HL-60 (cell line): ENCODE measurements around the gene ULBP1.

ENCODE experiments used
- DNase-seq, 2 experiments: peaks; one replicate each; pipeline ENCODE4 v3.0.0-alpha.2; 2010 to 2020; ENCODE audit warnings: low read depth in 1 of 2, low spot score in 1 of 2
- H3K27ac ChIP-seq: fragments of 250-450 bp; sonication (Bioruptor Pico); replicated peaks from 2 replicates; pipeline ENCODE4 v1.5.1; 2020; ENCODE audit warnings: mild to moderate bottlenecking, moderate library complexity
- H3K27me3 ChIP-seq: fragments of 250-450 bp; sonication (Bioruptor Pico); 2 replicates; pipeline ENCODE4 v1.5.1; 2021; ENCODE audit warnings: mild to moderate bottlenecking, moderate library complexity; ENCODE audit not compliant: insufficient read depth, poor library complexity, severe bottlenecking
- H3K4me3 ChIP-seq: replicated peaks from 2 replicates; pipeline ENCODE4 v1.5.1; 2011; ENCODE audit warnings: mild to moderate bottlenecking, control low read depth, low read length; ENCODE audit not compliant: insufficient read depth
- GABPA ChIP-seq: IDR thresholded peaks from 2 replicates; pipeline ENCODE4 v1.6.1; 2012; ENCODE audit warnings: low read depth
- POLR2AphosphoS5 ChIP-seq: IDR thresholded peaks from 2 replicates; pipeline ENCODE4 v1.6.1; 2012; ENCODE audit warnings: low read depth
- SPI1 ChIP-seq: IDR thresholded peaks from 2 replicates; pipeline ENCODE4 v1.6.1; 2012; ENCODE audit warnings: low read depth, mild to moderate bottlenecking, borderline replicate concordance
- TF ChIP-seq, protein P1 (sequence below): IDR thresholded peaks from 2 replicates; pipeline ENCODE4 v1.6.1; 2012; ENCODE audit warnings: low read depth; ENCODE audit not compliant: insufficient replicate concordance
- TF ChIP-seq, protein P2 (sequence below): IDR thresholded peaks from one replicate; pipeline ENCODE4 v1.5.1; 2011; ENCODE audit warnings: low read length, control low read depth, inconsistent platforms; ENCODE audit not compliant: insufficient read depth

The ULBP1 gene

DNA sequence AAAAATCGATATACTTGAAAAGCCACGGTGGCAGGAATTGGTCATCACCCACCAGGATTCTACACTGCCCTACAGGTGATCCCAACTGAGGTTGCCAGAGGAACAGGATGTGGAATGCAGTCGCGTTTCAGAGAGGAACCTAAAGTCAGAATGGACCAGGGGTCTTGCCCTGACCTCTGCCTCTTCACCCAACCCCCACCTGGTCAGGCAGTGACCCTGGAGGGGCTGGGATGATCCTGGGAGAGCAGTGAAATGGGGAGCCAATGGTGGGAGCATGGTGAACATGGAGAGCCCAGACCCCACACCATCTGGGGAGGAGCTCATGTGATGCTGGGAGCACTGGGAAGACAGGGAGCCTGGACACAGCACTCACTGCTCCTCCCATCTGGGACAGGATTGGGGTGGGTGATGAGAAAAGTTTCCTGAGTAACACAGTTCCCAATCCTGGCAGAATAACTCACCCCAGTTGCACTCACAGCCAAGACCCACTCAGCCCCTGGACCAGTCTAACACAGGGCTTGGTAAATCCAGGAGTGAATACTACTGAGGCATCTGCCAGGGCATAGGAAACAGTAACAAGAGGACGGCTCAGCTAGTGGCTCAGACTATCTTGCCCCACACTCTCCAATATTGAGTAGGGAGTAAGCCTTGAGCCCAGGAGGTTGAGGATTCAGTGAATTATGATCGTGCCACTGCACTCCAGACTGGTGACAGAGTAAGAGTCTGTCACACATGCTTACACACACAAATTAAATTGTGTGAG is 23.7 kb upstream of the ULBP1 start:
- TF ChIP-seq SPI1 (no peak), POLR2AphosphoS5 (no peak), GABPA (no peak)
- TF ChIP-seq, protein P1, sequence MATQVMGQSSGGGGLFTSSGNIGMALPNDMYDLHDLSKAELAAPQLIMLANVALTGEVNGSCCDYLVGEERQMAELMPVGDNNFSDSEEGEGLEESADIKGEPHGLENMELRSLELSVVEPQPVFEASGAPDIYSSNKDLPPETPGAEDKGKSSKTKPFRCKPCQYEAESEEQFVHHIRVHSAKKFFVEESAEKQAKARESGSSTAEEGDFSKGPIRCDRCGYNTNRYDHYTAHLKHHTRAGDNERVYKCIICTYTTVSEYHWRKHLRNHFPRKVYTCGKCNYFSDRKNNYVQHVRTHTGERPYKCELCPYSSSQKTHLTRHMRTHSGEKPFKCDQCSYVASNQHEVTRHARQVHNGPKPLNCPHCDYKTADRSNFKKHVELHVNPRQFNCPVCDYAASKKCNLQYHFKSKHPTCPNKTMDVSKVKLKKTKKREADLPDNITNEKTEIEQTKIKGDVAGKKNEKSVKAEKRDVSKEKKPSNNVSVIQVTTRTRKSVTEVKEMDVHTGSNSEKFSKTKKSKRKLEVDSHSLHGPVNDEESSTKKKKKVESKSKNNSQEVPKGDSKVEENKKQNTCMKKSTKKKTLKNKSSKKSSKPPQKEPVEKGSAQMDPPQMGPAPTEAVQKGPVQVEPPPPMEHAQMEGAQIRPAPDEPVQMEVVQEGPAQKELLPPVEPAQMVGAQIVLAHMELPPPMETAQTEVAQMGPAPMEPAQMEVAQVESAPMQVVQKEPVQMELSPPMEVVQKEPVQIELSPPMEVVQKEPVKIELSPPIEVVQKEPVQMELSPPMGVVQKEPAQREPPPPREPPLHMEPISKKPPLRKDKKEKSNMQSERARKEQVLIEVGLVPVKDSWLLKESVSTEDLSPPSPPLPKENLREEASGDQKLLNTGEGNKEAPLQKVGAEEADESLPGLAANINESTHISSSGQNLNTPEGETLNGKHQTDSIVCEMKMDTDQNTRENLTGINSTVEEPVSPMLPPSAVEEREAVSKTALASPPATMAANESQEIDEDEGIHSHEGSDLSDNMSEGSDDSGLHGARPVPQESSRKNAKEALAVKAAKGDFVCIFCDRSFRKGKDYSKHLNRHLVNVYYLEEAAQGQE, result no peak
- TF ChIP-seq, protein P2, sequence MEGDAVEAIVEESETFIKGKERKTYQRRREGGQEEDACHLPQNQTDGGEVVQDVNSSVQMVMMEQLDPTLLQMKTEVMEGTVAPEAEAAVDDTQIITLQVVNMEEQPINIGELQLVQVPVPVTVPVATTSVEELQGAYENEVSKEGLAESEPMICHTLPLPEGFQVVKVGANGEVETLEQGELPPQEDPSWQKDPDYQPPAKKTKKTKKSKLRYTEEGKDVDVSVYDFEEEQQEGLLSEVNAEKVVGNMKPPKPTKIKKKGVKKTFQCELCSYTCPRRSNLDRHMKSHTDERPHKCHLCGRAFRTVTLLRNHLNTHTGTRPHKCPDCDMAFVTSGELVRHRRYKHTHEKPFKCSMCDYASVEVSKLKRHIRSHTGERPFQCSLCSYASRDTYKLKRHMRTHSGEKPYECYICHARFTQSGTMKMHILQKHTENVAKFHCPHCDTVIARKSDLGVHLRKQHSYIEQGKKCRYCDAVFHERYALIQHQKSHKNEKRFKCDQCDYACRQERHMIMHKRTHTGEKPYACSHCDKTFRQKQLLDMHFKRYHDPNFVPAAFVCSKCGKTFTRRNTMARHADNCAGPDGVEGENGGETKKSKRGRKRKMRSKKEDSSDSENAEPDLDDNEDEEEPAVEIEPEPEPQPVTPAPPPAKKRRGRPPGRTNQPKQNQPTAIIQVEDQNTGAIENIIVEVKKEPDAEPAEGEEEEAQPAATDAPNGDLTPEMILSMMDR, result no peak
- no peak overlapping the region for H3K4me3 ChIP-seq
- H3K27me3 ChIP-seq, result peaks cover 62% of the 10 kb centered on the region

DNA sequence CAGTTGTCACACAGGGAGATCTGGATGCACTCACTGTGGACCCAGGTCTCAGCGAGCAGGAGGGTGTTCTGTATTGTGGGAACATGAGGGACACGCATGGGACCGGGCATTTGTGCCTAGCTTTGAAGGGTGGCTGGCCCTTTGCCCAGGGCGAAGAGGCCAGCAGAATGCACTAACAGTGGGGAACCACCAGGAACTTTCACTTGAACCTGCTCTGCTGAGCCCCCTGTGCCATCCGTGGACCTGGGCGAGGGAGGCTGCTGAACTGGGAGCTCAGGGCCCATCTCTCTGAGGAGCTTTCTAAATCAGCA is 23.1 kb upstream of the ULBP1 start:
- TF ChIP-seq, protein P1, result no peak
- no peak for TF ChIP-seq GABPA
- TF ChIP-seq POLR2AphosphoS5, result no peak
- TF ChIP-seq, protein P2, result no peak
- no peak for TF ChIP-seq SPI1
- DNase-seq, result no peak
- Histone ChIP-seq H3K27ac (no peak overlapping the region), H3K4me3 (no peak overlapping the region), H3K27me3 (peaks cover 58% of the 10 kb centered on the region)

More for the DNA sequence above, 23.7 kb upstream of the ULBP1 start:
- no peak overlapping the region for H3K27ac ChIP-seq
- DNase-seq, result no peak

DNA sequence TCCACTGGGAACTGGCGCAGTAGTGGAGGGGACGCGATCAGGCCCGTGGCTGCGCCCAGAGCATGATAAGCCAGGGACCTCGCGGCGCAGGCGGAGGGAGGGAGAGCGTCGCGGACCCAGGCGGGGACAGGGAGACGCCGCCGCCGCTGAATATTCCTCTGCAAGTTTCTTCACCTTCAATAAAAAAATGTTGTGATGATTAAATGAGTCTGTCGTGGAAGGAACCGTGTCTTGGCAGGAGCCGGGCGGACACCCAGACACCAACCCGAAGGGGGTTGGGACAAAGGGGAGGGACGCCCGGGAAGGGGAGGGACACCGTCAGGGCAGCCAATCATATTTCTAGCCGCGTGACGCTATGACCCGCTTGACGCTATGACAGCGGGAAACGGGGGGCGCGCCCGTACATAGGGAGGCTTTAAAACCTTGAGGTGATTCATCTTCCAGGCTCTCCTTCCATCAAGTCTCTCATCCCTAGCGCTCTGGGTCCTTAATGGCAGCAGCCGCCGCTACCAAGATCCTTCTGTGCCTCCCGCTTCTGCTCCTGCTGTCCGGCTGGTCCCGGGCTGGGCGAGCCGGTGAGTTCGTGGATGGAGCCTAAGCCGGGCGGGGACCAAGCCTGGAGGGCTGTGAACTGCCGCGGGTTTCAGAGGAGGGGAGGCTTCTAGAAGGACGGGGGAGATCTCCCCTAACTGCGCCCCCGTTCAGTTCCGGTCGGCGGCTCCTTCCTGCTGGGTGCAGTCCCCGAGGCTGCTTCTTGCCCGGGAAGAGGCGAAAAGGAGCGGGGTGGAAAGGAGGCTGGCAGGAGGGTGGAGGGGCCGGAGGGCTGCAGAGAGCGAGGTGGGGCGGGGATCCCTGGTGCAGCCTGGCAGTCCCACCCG is 21.9 kb upstream of the ULBP1 start, which contains the start of gene ULBP2:
Gene ULBP2 (plus strand): TSS at position 432 of the 878 bp plus-strand sequence. CDS start 59 bp downstream, at position 491.
- H3K4me3 ChIP-seq, result peak within 1 kb of the TSS; percentile 46
- peaks cover 49% of the 10 kb centered on the region for H3K27me3 ChIP-seq
- TF ChIP-seq POLR2AphosphoS5 (no peak), SPI1 (no peak), GABPA (no peak)
- TF ChIP-seq, protein P2, result no peak
- TF ChIP-seq, protein P1, result no peak

More for the DNA sequence above, 21.9 kb upstream of the ULBP1 start, which contains the start of gene ULBP2:
- DNase-seq, result peak; percentile 45 to 66
- no peak within 1 kb of the TSS for H3K27ac ChIP-seq
